Fibroblast of the aortic adventitia (primary cell): Measurements from ENCODE around the gene RPL36. TPM values are rescaled to one million over a fixed set of nuclear protein-coding genes. Genes with fewer than 3 reads are reported as not detected.

Experiments
- DNase-seq: peaks from one replicate; pipeline ENCODE4 v3.0.0-alpha.2; 2010; ENCODE audit warnings: low read depth
- H3K4me3 ChIP-seq: 2 replicates; pipeline ENCODE4 v1.5.1; 2011; ENCODE audit warnings: low read depth, mild to moderate bottlenecking, control low read depth, low read length, moderate library complexity
- CTCF ChIP-seq: IDR thresholded peaks from 2 replicates; pipeline ENCODE4 v1.5.1; 2011; ENCODE audit warnings: mild to moderate bottlenecking, low read length, control low read depth, inconsistent platforms; ENCODE audit not compliant: insufficient read depth
- total RNA-seq: library from RNA; depleted of rRNA; stranded (reverse); fragments of >200 nt; gene quantifications from 2 replicates; pipeline ENCODE4 v1.2.3, GENCODE V29; 2012; ENCODE audit warnings: low replicate concordance

The RPL36 gene
- total RNA-seq, 1 donor = 296 TPM

DNA sequence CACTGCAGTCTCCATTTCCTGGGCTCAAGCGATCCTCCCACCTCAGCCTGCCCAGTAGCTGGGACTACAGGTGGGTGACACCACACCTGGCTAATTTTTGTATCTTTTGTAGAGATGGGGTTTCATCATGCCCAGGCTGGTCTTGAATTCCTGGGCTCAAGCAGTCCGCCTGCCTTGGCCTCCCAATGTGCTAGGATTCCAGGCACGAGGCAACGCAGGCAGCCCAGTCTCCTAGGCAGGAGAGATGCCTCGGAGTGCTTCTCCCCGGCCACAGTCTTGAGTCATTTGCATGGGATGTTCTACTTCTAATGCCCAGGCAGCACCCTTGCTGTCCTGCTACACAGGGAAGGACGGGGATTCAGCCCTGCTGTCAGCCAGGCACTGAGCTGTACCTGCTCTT, 18.5 kb upstream of the RPL36 start:
- no peak for DNase-seq

GRCh38 chr19:5672708-5673459, 17.2 kb upstream of the RPL36 start:
- DNase-seq = no peak
- TF ChIP-seq CTCF = no peak

More for the DNA sequence above, 18.5 kb upstream of the RPL36 start:
- TF ChIP-seq CTCF = no peak
- H3K4me3 ChIP-seq = no peak overlapping the region

GRCh38 chr19:5673752-5674151, 16.3 kb upstream of the RPL36 start:
- no peak for TF ChIP-seq CTCF
- DNase-seq = no peak
- no peak overlapping the region for H3K4me3 ChIP-seq

More at GRCh38 chr19:5672708-5673459, 17.2 kb upstream of the RPL36 start:
- no peak overlapping the region for H3K4me3 ChIP-seq

GRCh38 chr19:5674714-5675113, 15.4 kb upstream of the RPL36 start:
- H3K4me3 ChIP-seq = no peak overlapping the region
- DNase-seq = no peak
- no peak for TF ChIP-seq CTCF

DNA sequence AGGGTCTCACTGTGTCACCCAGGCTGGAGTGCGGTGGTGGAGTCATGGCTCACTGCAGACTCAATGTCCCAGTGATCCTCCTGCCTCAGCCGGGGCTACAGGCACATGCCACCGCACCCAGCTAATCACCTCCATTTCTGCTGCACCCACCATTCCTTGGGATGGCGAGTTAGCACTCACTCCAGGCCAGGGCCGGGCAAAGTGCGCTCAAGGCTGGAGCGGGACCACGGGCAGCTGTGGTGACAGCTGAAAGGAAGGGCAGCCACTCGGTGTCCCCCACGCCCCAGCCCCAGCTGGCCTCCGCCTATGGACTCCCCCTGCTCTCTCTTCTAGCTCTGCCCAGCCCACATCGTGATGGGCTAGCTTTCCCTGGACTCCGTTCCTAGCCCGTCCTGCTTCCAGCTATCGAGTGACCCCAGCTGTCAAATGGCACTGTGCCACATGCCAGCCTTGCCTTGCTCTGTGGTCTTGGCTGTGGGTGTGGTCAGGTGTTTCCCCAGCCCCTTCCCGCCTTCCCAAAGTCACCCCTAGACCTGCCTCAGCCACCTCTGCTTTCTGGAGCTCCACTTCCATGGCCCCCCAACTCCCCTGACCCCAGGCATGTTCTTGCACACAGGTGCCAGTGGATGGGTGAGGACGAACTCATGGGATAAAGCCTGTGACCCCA, 13.9 kb upstream of the RPL36 start:
- H3K4me3 ChIP-seq = no peak overlapping the region
- no peak for TF ChIP-seq CTCF
- DNase-seq = no peak

GRCh38 chr19:5676772-5677105, 13.4 kb upstream of the RPL36 start:
- H3K4me3 ChIP-seq = no peak overlapping the region
- DNase-seq = no peak
- TF ChIP-seq CTCF = no peak
